Thyroid gland (tissue), 4 donors: Measurements from ENCODE around the gene HSP90B1.
A peak's percentile ranks its signal among the peaks of the same experiment; 100 is the strongest.

Source experiments
- CTCF ChIP-seq, 6 experiments: fragments of 200-600 bp in 3 of 6; fragments of 450-650 bp in 3 of 6; sonication (generic) in 3 of 6; IDR thresholded peaks; one replicate each; pipeline ENCODE4 v1.5.1; 2016 to 2019; ENCODE audit warnings: antibody characterized with exemption in 6 of 6, mild to moderate bottlenecking in 2 of 6, inconsistent platforms in 1 of 6, moderate library complexity in 1 of 6
- POLR2A ChIP-seq, 2 donors: fragments of 450-650 bp; IDR thresholded peaks; one replicate each; pipeline ENCODE4 v1.6.1; 2017; ENCODE audit warnings: antibody characterized with exemption in 2 of 2, mild to moderate bottlenecking in 2 of 2, moderate library complexity in 1 of 2

- TF ChIP-seq CTCF (IDR thresholded peaks at IDR 0.05) (peak in 1 of 6 experiments; percentile 13), POLR2A (IDR thresholded peaks at IDR 0.05) (peak; percentile 90 to 99)
Measured at GRCh38 chr12:103930034-103930786, at the start of gene HSP90B1.
